Osteoblast (primary cell): Measurements from ENCODE around the gene PCARE. TPM values are rescaled to one million over a fixed set of nuclear protein-coding genes. Genes with fewer than 3 reads are reported as not detected.

Experiments
- DNase-seq: peaks from one replicate; pipeline ENCODE4 v3.0.0; 2011; ENCODE audit warnings: low spot score, mixed read lengths; ENCODE audit not compliant: insufficient read length; ENCODE audit errors: missing footprints
- H2AFZ ChIP-seq: 2 replicates; pipeline ENCODE4 v1.6.0; 2011; ENCODE audit warnings: mild to moderate bottlenecking, low read length
- H3K27ac ChIP-seq: 2 replicates; pipeline ENCODE4 v1.5.1; 2011; ENCODE audit warnings: mild to moderate bottlenecking, low read depth, low read length, moderate library complexity
- H3K27me3 ChIP-seq: 2 replicates; pipeline ENCODE4 v1.6.0; 2012; ENCODE audit warnings: mild to moderate bottlenecking, control low read depth, inconsistent platforms, low read length, moderate library complexity; ENCODE audit not compliant: insufficient read depth
- H3K36me3 ChIP-seq: 2 replicates; pipeline ENCODE4 v1.5.1; 2011; ENCODE audit warnings: mild to moderate bottlenecking, low read length, control low read depth, moderate library complexity; ENCODE audit not compliant: insufficient read depth
- H3K4me1 ChIP-seq: 2 replicates; pipeline ENCODE4 v1.5.1; 2011; ENCODE audit warnings: mild to moderate bottlenecking, low read length, control low read depth, moderate library complexity; ENCODE audit not compliant: insufficient read depth
- H3K4me2 ChIP-seq: 2 replicates; pipeline ENCODE4 v1.6.0; 2011; ENCODE audit warnings: mild to moderate bottlenecking, low read length; ENCODE audit not compliant: insufficient read depth
- H3K4me3 ChIP-seq: fragments of 200-600 bp; sonication (generic); 3 replicates; pipeline ENCODE4 v1.5.1; 2012; ENCODE audit warnings: mild to moderate bottlenecking, low read length, inconsistent platforms; ENCODE audit not compliant: insufficient read depth
- H3K79me2 ChIP-seq: 2 replicates; pipeline ENCODE4 v1.6.0; 2012; ENCODE audit warnings: mild to moderate bottlenecking, low read length, control low read depth, inconsistent platforms; ENCODE audit not compliant: insufficient read depth
- H3K9me3 ChIP-seq: 2 replicates; pipeline ENCODE4 v1.5.1; 2011; ENCODE audit warnings: low read depth, low read length, control low read depth
- H4K20me1 ChIP-seq: 2 replicates; pipeline ENCODE4 v1.6.0; 2012; ENCODE audit warnings: mild to moderate bottlenecking, low read length, control low read depth; ENCODE audit not compliant: insufficient read depth
- total RNA-seq: library from RNA; depleted of rRNA; stranded (reverse); fragments of >200 nt; gene quantifications from 2 replicates; pipeline ENCODE4 v1.2.3, GENCODE V29; 2012
- TF ChIP-seq, protein P1 (sequence below): IDR thresholded peaks from 2 replicates; pipeline ENCODE4 v1.5.1; 2011; ENCODE audit warnings: mild to moderate bottlenecking, low read depth, low read length, moderate library complexity; ENCODE audit errors: extremely low read depth

The PCARE gene
- total RNA-seq, 1 donor = not detected

- peaks cover 13% of the 10 kb centered on the region for H3K27me3 ChIP-seq
- H3K4me1 ChIP-seq = no peaks in the 10 kb centered on the region
- H3K27ac ChIP-seq = no peak overlapping the region
- H2AFZ ChIP-seq = no peak overlapping the region
- H4K20me1 ChIP-seq = no peaks in the 10 kb centered on the region
- no peaks in the 10 kb centered on the region for H3K79me2 ChIP-seq
- DNase-seq = no peak
- no peaks in the 10 kb centered on the region for H3K9me3 ChIP-seq
- no peaks in the 10 kb centered on the region for H3K36me3 ChIP-seq
- no peak overlapping the region for H3K4me3 ChIP-seq
- TF ChIP-seq, protein P1, sequence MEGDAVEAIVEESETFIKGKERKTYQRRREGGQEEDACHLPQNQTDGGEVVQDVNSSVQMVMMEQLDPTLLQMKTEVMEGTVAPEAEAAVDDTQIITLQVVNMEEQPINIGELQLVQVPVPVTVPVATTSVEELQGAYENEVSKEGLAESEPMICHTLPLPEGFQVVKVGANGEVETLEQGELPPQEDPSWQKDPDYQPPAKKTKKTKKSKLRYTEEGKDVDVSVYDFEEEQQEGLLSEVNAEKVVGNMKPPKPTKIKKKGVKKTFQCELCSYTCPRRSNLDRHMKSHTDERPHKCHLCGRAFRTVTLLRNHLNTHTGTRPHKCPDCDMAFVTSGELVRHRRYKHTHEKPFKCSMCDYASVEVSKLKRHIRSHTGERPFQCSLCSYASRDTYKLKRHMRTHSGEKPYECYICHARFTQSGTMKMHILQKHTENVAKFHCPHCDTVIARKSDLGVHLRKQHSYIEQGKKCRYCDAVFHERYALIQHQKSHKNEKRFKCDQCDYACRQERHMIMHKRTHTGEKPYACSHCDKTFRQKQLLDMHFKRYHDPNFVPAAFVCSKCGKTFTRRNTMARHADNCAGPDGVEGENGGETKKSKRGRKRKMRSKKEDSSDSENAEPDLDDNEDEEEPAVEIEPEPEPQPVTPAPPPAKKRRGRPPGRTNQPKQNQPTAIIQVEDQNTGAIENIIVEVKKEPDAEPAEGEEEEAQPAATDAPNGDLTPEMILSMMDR = no peak
- H3K4me2 ChIP-seq = no peak overlapping the region
Observed at GRCh38 chr2:29021886-29022285, 52.4 kb downstream of the PCARE start.

GRCh38 chr2:29017716-29018435, 56.4 kb downstream of the PCARE start:
- Histone ChIP-seq H4K20me1 (no peaks in the 10 kb centered on the region), H3K4me1 (peaks cover 21% of the 10 kb centered on the region), H3K27ac (no peak overlapping the region), H3K27me3 (peaks cover 5% of the 10 kb centered on the region), H2AFZ (no peak overlapping the region), H3K36me3 (no peaks in the 10 kb centered on the region), H3K4me2 (no peak overlapping the region), H3K79me2 (no peaks in the 10 kb centered on the region), H3K4me3 (no peak overlapping the region), H3K9me3 (no peaks in the 10 kb centered on the region)
- no peak for DNase-seq
- TF ChIP-seq, protein P1 = no peak

GRCh38 chr2:29016504-29016903, 57.8 kb downstream of the PCARE start:
- Histone ChIP-seq H3K4me2 (no peak overlapping the region), H3K27me3 (peaks cover 5% of the 10 kb centered on the region), H3K9me3 (no peaks in the 10 kb centered on the region), H3K4me3 (no peak overlapping the region), H4K20me1 (no peaks in the 10 kb centered on the region), H3K27ac (no peak overlapping the region), H3K79me2 (no peaks in the 10 kb centered on the region), H3K36me3 (no peaks in the 10 kb centered on the region), H3K4me1 (peaks cover 23% of the 10 kb centered on the region), H2AFZ (no peak overlapping the region)
- TF ChIP-seq, protein P1 = no peak
- no peak for DNase-seq

DNA sequence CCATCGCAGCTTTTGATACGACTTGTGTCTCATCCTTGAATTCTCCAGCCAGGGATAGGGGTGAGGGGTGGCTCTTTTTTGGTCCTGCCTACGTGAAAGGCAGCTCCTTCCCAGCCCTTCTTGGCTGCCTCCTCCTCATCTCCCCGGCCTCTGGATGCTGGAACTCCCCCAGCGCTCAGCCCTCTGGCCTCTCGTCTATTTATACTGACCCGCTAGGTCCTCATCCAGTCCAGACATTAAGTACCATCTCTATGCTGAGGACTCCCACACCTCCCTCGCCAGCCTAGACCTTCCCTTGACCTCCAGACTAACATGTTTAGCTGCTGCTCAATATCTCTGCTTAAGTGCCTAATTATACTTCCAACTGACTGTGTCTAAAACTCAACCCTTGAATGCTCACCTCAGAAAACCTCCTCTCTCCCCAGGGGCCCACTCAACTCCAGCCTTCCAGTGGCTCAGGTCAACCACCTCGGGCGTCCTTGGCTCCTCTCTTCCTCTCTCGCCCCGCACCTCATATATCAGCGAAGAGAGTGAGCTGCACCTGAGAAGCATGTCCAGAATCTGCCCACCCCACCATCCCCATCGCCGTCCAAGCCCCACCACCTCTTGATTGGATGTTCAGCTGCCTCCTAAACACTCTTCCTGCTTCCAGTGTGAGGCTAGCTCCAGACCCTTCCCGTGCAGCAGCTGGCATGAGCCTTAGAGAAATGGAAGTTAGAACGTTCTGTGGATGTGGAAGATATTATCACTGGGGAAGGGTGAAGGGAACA, 58.4 kb downstream of the PCARE start:
- H3K4me2 ChIP-seq = no peak overlapping the region
- H3K79me2 ChIP-seq = no peaks in the 10 kb centered on the region
- no peak overlapping the region for H2AFZ ChIP-seq
- no peaks in the 10 kb centered on the region for H3K9me3 ChIP-seq
- peaks cover 29% of the 10 kb centered on the region for H3K4me1 ChIP-seq
- TF ChIP-seq, protein P1 = no peak
- H3K27me3 ChIP-seq = peaks cover 5% of the 10 kb centered on the region
- no peak for DNase-seq
- no peak overlapping the region for H3K4me3 ChIP-seq
- no peaks in the 10 kb centered on the region for H3K36me3 ChIP-seq
- no peak overlapping the region for H3K27ac ChIP-seq
- no peaks in the 10 kb centered on the region for H4K20me1 ChIP-seq
